ENCODE results near the gene PDE8A. TPM values are rescaled to one million over a fixed set of nuclear protein-coding genes. Genes with fewer than 3 reads are reported as not detected.
A peak's percentile ranks its signal among the peaks of the same experiment; 100 is the strongest.

The PDE8A gene
- total RNA-seq, 2 experiments from 2014 or later = 17.3 to 18.7 TPM

- Mint-ChIP-seq H3K4me1 (peaks cover 59% of the 10 kb centered on the region), H3K36me3 (peaks cover 3% of the 10 kb centered on the region), H3K27ac (no peak overlapping the region), H3K4me3 (no peak overlapping the region), H3K9me3 (no peaks in the 10 kb centered on the region), H3K27me3 (no peaks in the 10 kb centered on the region)
- no peak for DNase-seq
These were observed 44.8 kb downstream of the PDE8A start for GRCh38 chr15:85026304-85027032.

DNA sequence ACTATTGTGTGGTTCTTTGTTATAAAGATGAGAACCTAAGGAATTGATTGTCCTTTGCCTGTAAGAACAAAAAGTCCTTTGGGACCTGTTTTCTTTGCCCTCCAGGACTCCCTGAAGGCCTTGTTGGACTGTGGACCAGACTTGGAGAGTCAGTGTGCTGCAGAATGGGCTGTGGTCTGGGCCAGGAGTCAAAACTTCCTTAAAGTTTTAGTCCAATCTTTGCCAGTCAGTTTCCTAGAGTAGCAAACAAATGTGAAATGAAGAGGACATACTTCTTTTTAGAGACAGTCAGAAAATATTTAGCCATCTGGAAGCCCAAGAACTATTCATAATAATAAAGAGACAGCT lies 45.4 kb downstream of the PDE8A start:
- no peaks in the 10 kb centered on the region for H3K9me3 Mint-ChIP-seq
- DNase-seq = no peak
- H3K27me3 Mint-ChIP-seq = no peaks in the 10 kb centered on the region
- H3K4me3 Mint-ChIP-seq = no peak overlapping the region
- no peak overlapping the region for H3K27ac Mint-ChIP-seq
- peaks cover 3% of the 10 kb centered on the region for H3K36me3 Mint-ChIP-seq
- peaks cover 61% of the 10 kb centered on the region for H3K4me1 Mint-ChIP-seq

GRCh38 chr15:85027421-85027820 lies 45.8 kb downstream of the PDE8A start:
- peaks cover 2% of the 10 kb centered on the region for H3K36me3 Mint-ChIP-seq
- H3K27ac Mint-ChIP-seq = peak overlapping the region; percentile 32
- DNase-seq = no peak
- H3K27me3 Mint-ChIP-seq = no peaks in the 10 kb centered on the region
- peaks cover 61% of the 10 kb centered on the region for H3K4me1 Mint-ChIP-seq
- H3K9me3 Mint-ChIP-seq = no peaks in the 10 kb centered on the region
- H3K4me3 Mint-ChIP-seq = no peak overlapping the region

DNA sequence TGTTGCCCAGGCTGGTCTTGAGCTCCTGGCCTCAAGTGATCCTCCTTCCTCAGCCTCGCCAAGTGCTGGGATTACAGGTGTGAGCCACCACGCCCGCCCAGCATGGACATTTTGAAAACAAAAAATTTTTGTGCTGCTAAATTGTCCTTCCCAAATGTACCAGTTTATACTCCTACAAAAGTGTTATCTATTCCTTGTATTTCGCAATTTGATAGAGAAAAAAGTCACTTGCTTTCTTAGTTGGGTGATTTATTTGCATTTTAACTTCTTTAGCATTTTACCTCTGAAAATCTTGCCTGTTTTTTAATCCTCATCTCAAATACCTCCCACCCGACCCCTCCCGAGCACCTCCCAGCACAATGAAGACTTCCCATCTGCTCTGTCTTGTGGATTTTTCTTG lies 46.8 kb downstream of the PDE8A start:
- H3K9me3 Mint-ChIP-seq = no peaks in the 10 kb centered on the region
- DNase-seq = no peak
- peaks cover 62% of the 10 kb centered on the region for H3K4me1 Mint-ChIP-seq
- H3K27ac Mint-ChIP-seq = no peak overlapping the region
- H3K4me3 Mint-ChIP-seq = no peak overlapping the region
- no peaks in the 10 kb centered on the region for H3K27me3 Mint-ChIP-seq
- H3K36me3 Mint-ChIP-seq = peaks cover 2% of the 10 kb centered on the region

- Mint-ChIP-seq H3K27ac (no peak overlapping the region), H3K4me3 (no peak overlapping the region), H3K27me3 (no peaks in the 10 kb centered on the region), H3K9me3 (no peaks in the 10 kb centered on the region), H3K36me3 (peaks cover 2% of the 10 kb centered on the region), H3K4me1 (peaks cover 58% of the 10 kb centered on the region)
- no peak for DNase-seq
These were observed 47.6 kb downstream of the PDE8A start for GRCh38 chr15:85029221-85029620.

DNA sequence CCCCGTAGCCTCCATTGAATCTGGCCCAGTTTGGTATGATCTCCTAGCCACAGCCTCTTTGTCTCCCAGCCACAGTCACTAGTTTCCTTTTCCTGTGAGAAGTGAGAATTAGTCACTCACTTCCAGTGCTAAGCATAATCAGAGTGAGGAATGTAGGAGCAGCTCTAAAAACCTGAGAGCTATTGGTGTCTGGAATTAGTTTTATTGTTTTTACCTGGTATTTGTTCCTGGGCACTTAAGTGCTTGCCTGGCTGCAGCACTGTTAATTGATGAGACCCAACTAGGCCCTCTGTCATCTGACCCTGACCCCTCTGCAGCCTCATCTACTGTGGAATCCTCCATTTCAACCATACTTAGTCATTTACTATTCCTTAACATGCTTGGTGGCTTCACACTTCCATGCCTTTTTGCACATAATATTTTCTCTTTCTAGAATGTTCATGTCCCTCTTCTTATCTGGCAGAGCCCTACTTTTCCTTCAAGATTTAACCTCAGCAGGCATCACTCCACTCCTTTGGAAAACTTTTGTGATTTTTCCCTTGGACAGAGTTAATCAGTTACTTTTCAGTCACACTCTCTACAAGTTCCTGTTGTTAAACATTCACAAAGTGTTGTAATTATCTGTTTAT lies 48.8 kb downstream of the PDE8A start:
- H3K4me1 Mint-ChIP-seq = peaks cover 52% of the 10 kb centered on the region
- no peak overlapping the region for H3K4me3 Mint-ChIP-seq
- peaks cover 2% of the 10 kb centered on the region for H3K36me3 Mint-ChIP-seq
- H3K27me3 Mint-ChIP-seq = no peaks in the 10 kb centered on the region
- H3K9me3 Mint-ChIP-seq = no peaks in the 10 kb centered on the region
- H3K27ac Mint-ChIP-seq = peak overlapping the region; percentile 36
- peak; percentile 9 for DNase-seq

DNA sequence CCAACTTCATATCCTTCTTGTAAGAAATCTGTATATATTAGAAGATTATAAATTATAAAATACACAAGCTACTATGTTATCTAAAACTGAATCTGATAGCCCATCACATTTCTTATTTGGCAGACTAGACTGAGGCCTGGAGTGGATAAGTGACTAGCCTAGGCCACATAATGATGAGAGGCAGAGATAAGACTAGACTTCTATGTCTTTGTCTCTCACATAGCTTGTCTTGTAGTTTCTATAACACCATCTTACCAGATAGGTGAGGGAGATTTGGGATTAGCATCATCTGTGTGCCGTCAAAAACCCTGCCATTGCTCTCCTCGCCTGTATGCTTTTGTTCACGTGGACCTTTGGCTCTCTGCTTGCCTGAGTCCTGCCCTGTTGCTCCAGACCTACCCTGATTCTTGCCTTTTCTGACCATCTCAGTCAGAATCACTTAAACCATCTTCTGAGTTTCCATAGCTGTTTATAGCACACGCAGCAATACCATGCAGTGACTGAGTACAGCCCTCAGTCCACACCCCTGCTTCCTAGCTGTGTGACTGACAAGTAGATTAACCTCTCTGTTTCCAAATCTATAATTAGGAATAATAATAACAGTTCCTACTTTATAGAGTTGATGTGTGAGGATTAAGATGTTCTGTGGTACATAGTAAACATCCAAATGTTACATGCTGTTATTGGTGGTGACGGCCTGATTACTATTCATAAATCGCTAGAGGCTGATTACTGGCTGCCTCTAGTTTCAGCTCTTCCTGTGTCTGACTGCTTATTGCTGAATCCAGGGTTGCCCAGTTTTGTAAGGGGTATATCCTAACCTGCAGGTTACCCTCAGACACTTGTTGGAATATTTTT lies 49.7 kb downstream of the PDE8A start:
- H3K27ac Mint-ChIP-seq = no peak overlapping the region
- H3K9me3 Mint-ChIP-seq = no peaks in the 10 kb centered on the region
- H3K27me3 Mint-ChIP-seq = no peaks in the 10 kb centered on the region
- no peak for DNase-seq
- H3K4me3 Mint-ChIP-seq = no peak overlapping the region
- H3K36me3 Mint-ChIP-seq = peaks cover 2% of the 10 kb centered on the region
- H3K4me1 Mint-ChIP-seq = peaks cover 55% of the 10 kb centered on the region

DNA sequence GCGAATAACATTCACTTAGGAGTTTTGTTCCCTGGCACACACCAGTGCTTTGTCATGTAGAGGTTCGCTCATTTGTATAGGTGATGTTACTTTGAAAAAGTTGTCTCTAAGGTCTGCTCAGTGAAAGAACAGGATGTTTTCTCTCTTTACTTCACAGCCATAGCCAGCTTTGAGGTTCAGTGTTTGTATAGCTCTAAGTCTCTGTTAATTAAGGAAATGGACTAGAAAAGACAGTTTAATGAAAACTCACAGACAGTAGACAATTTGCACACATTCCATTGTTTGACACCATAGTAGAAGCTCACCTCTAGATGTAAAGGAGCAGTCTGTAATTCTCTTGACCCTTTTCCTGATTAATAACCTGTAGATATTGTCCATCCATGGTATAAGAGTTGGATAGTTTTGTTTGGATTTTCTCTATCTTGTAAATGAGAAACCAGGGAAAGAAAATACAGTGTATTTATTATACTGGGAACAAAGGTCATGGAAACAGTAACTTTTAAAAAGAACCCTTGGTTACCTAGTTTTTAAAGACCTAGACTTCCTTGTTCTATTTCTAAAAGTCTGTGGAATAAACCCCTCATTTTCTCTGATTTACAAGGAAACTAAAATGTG lies 50.4 kb downstream of the PDE8A start:
- Mint-ChIP-seq H3K4me3 (no peak overlapping the region), H3K27ac (no peak overlapping the region), H3K9me3 (no peaks in the 10 kb centered on the region), H3K4me1 (peaks cover 56% of the 10 kb centered on the region), H3K27me3 (no peaks in the 10 kb centered on the region), H3K36me3 (peaks cover 2% of the 10 kb centered on the region)
- DNase-seq = no peak

DNA sequence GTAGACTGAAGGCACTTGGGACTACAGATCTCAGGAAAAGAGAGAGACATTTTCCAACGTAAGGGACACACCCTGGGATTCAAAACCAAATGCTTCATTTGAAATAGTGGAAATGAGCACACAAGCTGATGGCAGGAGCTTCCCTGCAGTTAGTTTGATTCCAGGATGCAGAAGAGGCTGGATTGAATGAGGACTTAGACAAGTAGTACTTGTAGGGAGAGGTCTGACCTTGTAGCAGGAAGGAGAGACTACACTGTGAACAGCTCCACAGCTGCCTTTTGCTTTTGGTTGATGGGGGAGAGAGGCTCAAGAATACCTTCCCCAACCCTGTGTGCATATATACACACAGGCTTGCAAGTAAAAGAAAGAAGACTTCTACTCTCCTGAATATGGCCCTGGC lies 51.5 kb downstream of the PDE8A start:
- peaks cover 62% of the 10 kb centered on the region for H3K4me1 Mint-ChIP-seq
- H3K36me3 Mint-ChIP-seq = peaks cover 2% of the 10 kb centered on the region
- DNase-seq = no peak
- H3K4me3 Mint-ChIP-seq = no peak overlapping the region
- H3K27ac Mint-ChIP-seq = no peak overlapping the region
- H3K9me3 Mint-ChIP-seq = no peaks in the 10 kb centered on the region
- no peaks in the 10 kb centered on the region for H3K27me3 Mint-ChIP-seq

DNA sequence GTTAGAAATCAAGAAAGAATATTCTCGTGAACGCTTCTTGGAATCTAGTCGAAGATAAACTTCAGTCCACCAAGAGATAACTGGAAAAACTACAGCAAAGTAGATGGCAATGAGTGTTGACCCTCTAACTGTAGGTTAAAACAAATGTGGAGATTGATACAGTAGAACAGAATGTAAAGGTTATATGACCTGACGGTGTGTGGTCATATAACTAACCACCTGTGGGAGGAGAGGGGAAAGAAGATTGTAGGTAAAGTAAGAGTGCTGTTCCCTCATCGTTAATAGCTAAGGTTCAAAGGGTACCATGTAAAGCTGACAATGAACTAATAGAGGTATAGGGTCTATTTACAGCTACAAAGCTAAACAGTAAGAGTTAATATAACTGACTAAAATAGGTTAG lies 52.6 kb downstream of the PDE8A start:
- Mint-ChIP-seq H3K4me1 (peaks cover 61% of the 10 kb centered on the region), H3K36me3 (no peaks in the 10 kb centered on the region), H3K27ac (no peak overlapping the region), H3K27me3 (no peaks in the 10 kb centered on the region), H3K9me3 (no peaks in the 10 kb centered on the region), H3K4me3 (no peak overlapping the region)
- no peak for DNase-seq

- DNase-seq = no peak
- Mint-ChIP-seq H3K4me1 (peaks cover 46% of the 10 kb centered on the region), H3K36me3 (no peaks in the 10 kb centered on the region), H3K27me3 (no peaks in the 10 kb centered on the region), H3K4me3 (no peak overlapping the region), H3K27ac (no peak overlapping the region), H3K9me3 (no peaks in the 10 kb centered on the region)
These were observed 54.3 kb downstream of the PDE8A start for GRCh38 chr15:85035980-85036379.

DNA sequence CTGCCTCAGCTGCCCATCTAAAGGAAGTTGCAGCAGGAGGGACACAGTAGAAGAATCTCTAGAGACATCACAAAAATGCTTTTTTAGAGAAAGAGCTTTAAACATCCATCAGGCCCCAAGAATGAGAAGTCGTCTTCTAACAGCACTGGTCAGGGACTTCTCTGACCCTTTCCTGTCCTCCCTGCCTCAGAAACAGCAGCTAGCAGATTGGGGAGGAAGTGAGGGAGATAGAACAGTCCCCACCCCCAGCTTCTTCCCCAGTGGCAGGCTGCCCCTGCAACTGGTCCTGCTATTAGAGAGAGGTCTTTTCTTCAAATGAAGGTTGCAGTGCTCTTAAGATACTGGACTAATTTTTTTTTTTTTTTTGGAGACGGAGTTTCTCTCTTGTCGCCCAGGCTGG lies 55.1 kb downstream of the PDE8A start:
- no peaks in the 10 kb centered on the region for H3K9me3 Mint-ChIP-seq
- H3K4me1 Mint-ChIP-seq = peaks cover 40% of the 10 kb centered on the region
- H3K36me3 Mint-ChIP-seq = no peaks in the 10 kb centered on the region
- peak overlapping the region; percentile 43 for H3K27ac Mint-ChIP-seq
- no peaks in the 10 kb centered on the region for H3K27me3 Mint-ChIP-seq
- H3K4me3 Mint-ChIP-seq = no peak overlapping the region
- DNase-seq = no peak

DNA sequence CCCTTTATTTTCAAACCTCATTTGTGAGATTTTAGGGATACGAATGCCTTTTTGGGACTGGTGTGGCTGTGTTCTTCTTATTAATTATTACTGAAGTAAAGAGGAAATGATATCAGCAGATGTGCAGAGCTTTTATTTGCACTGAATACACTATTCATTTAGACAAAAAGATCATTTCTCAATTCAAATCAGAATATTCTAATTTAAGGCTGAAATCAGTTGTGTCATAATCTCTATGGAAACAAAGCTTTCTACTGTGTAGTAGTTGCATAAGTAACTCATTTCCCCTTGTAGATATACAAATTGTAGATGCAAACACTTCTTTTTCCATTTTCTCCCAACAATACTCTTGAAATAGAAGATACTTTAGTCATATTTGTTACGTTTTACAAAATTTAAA lies 56.0 kb downstream of the PDE8A start:
- Mint-ChIP-seq H3K9me3 (no peaks in the 10 kb centered on the region), H3K27ac (no peak overlapping the region), H3K27me3 (no peaks in the 10 kb centered on the region), H3K4me1 (peaks cover 35% of the 10 kb centered on the region), H3K4me3 (no peak overlapping the region), H3K36me3 (no peaks in the 10 kb centered on the region)
- DNase-seq = no peak

- Mint-ChIP-seq H3K36me3 (no peaks in the 10 kb centered on the region), H3K4me1 (peaks cover 33% of the 10 kb centered on the region), H3K9me3 (no peaks in the 10 kb centered on the region), H3K27me3 (no peaks in the 10 kb centered on the region), H3K4me3 (no peak overlapping the region), H3K27ac (no peak overlapping the region)
- DNase-seq = no peak
These were observed 59.6 kb downstream of the PDE8A start for GRCh38 chr15:85041230-85041629.

DNA sequence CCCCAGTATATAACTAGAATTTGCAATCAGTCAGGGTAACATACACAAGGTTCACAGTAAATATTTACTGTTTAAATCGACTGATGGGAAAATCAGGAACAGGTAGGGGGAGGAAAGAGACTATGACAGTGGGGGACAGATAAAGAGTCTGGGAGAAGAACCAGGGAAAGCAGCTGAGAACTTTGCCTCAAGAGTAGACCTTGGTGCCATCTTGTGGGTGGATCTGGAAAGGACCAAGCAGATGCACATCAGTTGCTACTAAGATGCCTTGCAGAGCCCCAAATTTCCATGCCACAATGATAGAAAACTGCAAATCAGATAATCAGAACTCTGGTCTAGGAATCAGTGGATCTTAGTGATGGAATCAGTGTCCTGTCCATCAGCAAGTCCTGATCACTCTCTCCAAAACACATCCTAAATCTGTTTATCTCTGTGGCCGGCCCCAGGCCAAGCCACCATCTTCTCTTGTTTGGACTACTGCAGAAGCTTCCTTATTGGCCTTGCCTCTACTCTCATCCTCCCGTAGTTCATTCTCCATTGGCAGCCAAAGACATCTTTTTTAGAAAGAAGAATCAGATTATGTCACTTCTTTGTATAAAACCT lies 62.7 kb downstream of the PDE8A start:
- no peaks in the 10 kb centered on the region for H3K27me3 Mint-ChIP-seq
- no peaks in the 10 kb centered on the region for H3K9me3 Mint-ChIP-seq
- H3K4me3 Mint-ChIP-seq = no peak overlapping the region
- H3K4me1 Mint-ChIP-seq = peaks cover 26% of the 10 kb centered on the region
- peaks cover 2% of the 10 kb centered on the region for H3K36me3 Mint-ChIP-seq
- H3K27ac Mint-ChIP-seq = no peak overlapping the region
- peak; percentile 22 for DNase-seq
